ENCODE results near the gene TMEM44. TPM values are rescaled to one million over a fixed set of nuclear protein-coding genes. Genes with fewer than 3 reads are reported as not detected.

The TMEM44 gene
- total and polyA plus RNA-seq, 7 experiments from 2014 or later = 0.33 to 2.6 (median 1.3) TPM

- Mint-ChIP-seq H3K9me3 (peaks cover 0 to 1% (median 0%) of the 10 kb centered on the region in 11 donors), H3K27me3 (no peaks in the 10 kb centered on the region), H3K27ac (no peak overlapping the region), H3K4me1 (peaks cover 9 to 32% (median 28%) of the 10 kb centered on the region in 7 donors), H3K4me3 (no peak overlapping the region), H3K36me3 (peaks cover 5 to 52% (median 41%) of the 10 kb centered on the region in 5 donors)
- ATAC-seq = no peak
- H3K27me3 ChIP-seq (ENCODE audit: control insufficient read depth in 2 of 2, insufficient read depth in 2 of 2, low read length in 2 of 2) = no peaks in the 10 kb centered on the region
- DNase-seq = no peak
- H3K36me3 ChIP-seq (ENCODE audit: control insufficient read depth in 2 of 3, insufficient read depth in 3 of 3, low read length in 3 of 3) = peaks cover 14 to 61% (median 16%) of the 10 kb centered on the region in 3 experiments
- H3K4me3 ChIP-seq (ENCODE audit: low read length) = no peak overlapping the region
- H3K27ac ChIP-seq (ENCODE audit: low read depth, low read length) = no peak overlapping the region
- POLR2A ChIA-PET = interaction anchor here (0.9 kb wide), 1 partner anchor 10 kb away, joined by 3 read pairs; no protein-coding TSS in a partner anchor
- CTCF ChIA-PET = interaction anchor here (0.5 kb wide), 1 partner anchor 11 kb away, joined by 3 read pairs; no protein-coding TSS in a partner anchor
- no peaks in the 10 kb centered on the region for H3K4me1 ChIP-seq (ENCODE audit: control insufficient read depth in 2 of 2, insufficient read depth in 2 of 2, low read length in 2 of 2)
- intact Hi-C loops (cut with micrococcal nuclease) = no loop called here
- no peaks in the 10 kb centered on the region for H3K9me3 ChIP-seq (ENCODE audit: control insufficient read depth in 2 of 3, low read length in 3 of 3)
Observed at GRCh38 chr3:194658477-194659242, 25.4 kb upstream of the TMEM44 start.

- POLR2A ChIA-PET = no interaction called here
- no peaks in the 10 kb centered on the region for H3K27me3 Mint-ChIP-seq
- CTCF ChIA-PET = interaction anchor here (0.7 kb wide), 1 partner anchor 604 kb away, joined by 3 read pairs; no protein-coding TSS in a partner anchor
- DNase-seq = no peak
- H3K27ac Mint-ChIP-seq = no peak overlapping the region
- H3K36me3 Mint-ChIP-seq = peaks cover 9 to 60% (median 47%) of the 10 kb centered on the region in 5 donors
- H3K27ac ChIP-seq (ENCODE audit: low read depth, low read length) = no peak overlapping the region
- H3K4me1 Mint-ChIP-seq = peaks cover 10 to 32% (median 24%) of the 10 kb centered on the region in 7 donors
- peaks cover 14 to 65% (median 22%) of the 10 kb centered on the region in 3 experiments for H3K36me3 ChIP-seq (ENCODE audit: control insufficient read depth in 2 of 3, insufficient read depth in 3 of 3, low read length in 3 of 3)
- H3K4me3 ChIP-seq (ENCODE audit: low read length) = no peak overlapping the region
- no peak for ATAC-seq
- no peak overlapping the region for H3K4me3 Mint-ChIP-seq
- intact Hi-C loops (cut with micrococcal nuclease) = no loop called here
- H3K9me3 ChIP-seq (ENCODE audit: control insufficient read depth in 2 of 3, low read length in 3 of 3) = no peaks in the 10 kb centered on the region
- peaks cover 0 to 1% (median 0%) of the 10 kb centered on the region in 11 donors for H3K9me3 Mint-ChIP-seq
- no peaks in the 10 kb centered on the region for H3K4me1 ChIP-seq (ENCODE audit: control insufficient read depth in 2 of 2, insufficient read depth in 2 of 2, low read length in 2 of 2)
- H3K27me3 ChIP-seq (ENCODE audit: control insufficient read depth in 2 of 2, insufficient read depth in 2 of 2, low read length in 2 of 2) = no peaks in the 10 kb centered on the region
Observed at GRCh38 chr3:194657439-194657838, 24.2 kb upstream of the TMEM44 start.

GRCh38 chr3:194654443-194654842 is 21.2 kb upstream of the TMEM44 start:
- Mint-ChIP-seq H3K4me1 (peaks cover 2 to 21% (median 10%) of the 10 kb centered on the region in 7 donors), H3K36me3 (peaks cover 13 to 77% (median 49%) of the 10 kb centered on the region in 5 donors), H3K27me3 (no peaks in the 10 kb centered on the region), H3K9me3 (peaks cover 0 to 1% (median 0%) of the 10 kb centered on the region in 11 donors), H3K4me3 (peak overlapping the region in 1 of 10 donors; percentile 63), H3K27ac (peak overlapping the region in 2 of 9 donors; percentile 67 to 72)
- H3K36me3 ChIP-seq (ENCODE audit: control insufficient read depth in 2 of 3, insufficient read depth in 3 of 3, low read length in 3 of 3) = peaks cover 25 to 81% (median 40%) of the 10 kb centered on the region in 3 experiments
- ChIA-PET POLR2A (no interaction called here), CTCF (no interaction called here)
- H3K4me3 ChIP-seq (ENCODE audit: low read length) = no peak overlapping the region
- DNase-seq (no peak), ATAC-seq (no peak)
- intact Hi-C loops (cut with micrococcal nuclease) = no loop called here
- H3K9me3 ChIP-seq (ENCODE audit: control insufficient read depth in 2 of 3, low read length in 3 of 3) = no peaks in the 10 kb centered on the region
- no peaks in the 10 kb centered on the region for H3K4me1 ChIP-seq (ENCODE audit: control insufficient read depth in 2 of 2, insufficient read depth in 2 of 2, low read length in 2 of 2)
- H3K27me3 ChIP-seq (ENCODE audit: control insufficient read depth in 2 of 2, insufficient read depth in 2 of 2, low read length in 2 of 2) = no peaks in the 10 kb centered on the region
- H3K27ac ChIP-seq (ENCODE audit: low read depth, low read length) = no peak overlapping the region

- no peaks in the 10 kb centered on the region for H3K27me3 Mint-ChIP-seq
- peaks cover 0 to 5% (median 0%) of the 10 kb centered on the region in 7 donors for H3K4me1 Mint-ChIP-seq
Observed at GRCh38 chr3:194647747-194648146, 14.5 kb upstream of the TMEM44 start.

GRCh38 chr3:194642769-194643168 is 9.6 kb upstream of the TMEM44 start:
- no peak overlapping the region for H3K27ac Mint-ChIP-seq

More at GRCh38 chr3:194647747-194648146, 14.5 kb upstream of the TMEM44 start:
- POLR2A ChIA-PET = interaction anchor here (0.6 kb wide), 1 partner anchor 1767 kb away, joined by 3 read pairs; no protein-coding TSS in a partner anchor
- intact Hi-C loops (cut with micrococcal nuclease) = no loop called here
- no peak overlapping the region for H3K4me3 ChIP-seq (ENCODE audit: low read length)
- peaks cover 26 to 83% (median 32%) of the 10 kb centered on the region in 3 experiments for H3K36me3 ChIP-seq (ENCODE audit: control insufficient read depth in 2 of 3, insufficient read depth in 3 of 3, low read length in 3 of 3)
- H3K4me1 ChIP-seq (ENCODE audit: control insufficient read depth in 2 of 2, insufficient read depth in 2 of 2, low read length in 2 of 2) = no peaks in the 10 kb centered on the region
- H3K27ac Mint-ChIP-seq = no peak overlapping the region
- H3K36me3 Mint-ChIP-seq = peaks cover 17 to 75% (median 42%) of the 10 kb centered on the region in 5 donors
- ATAC-seq = no peak
- DNase-seq = no peak
- CTCF ChIA-PET = no interaction called here
- no peaks in the 10 kb centered on the region for H3K9me3 ChIP-seq (ENCODE audit: control insufficient read depth in 2 of 3, low read length in 3 of 3)
- H3K27me3 ChIP-seq (ENCODE audit: control insufficient read depth in 2 of 2, insufficient read depth in 2 of 2, low read length in 2 of 2) = no peaks in the 10 kb centered on the region
- H3K27ac ChIP-seq (ENCODE audit: low read depth, low read length) = no peak overlapping the region
- no peak overlapping the region for H3K4me3 Mint-ChIP-seq
- H3K9me3 Mint-ChIP-seq = no peaks in the 10 kb centered on the region

GRCh38 chr3:194640829-194641228 is 7.6 kb upstream of the TMEM44 start:
- CTCF ChIA-PET = no interaction called here
- H3K9me3 Mint-ChIP-seq = peaks cover 0 to 2% (median 0%) of the 10 kb centered on the region in 11 donors

More at GRCh38 chr3:194642769-194643168, 9.6 kb upstream of the TMEM44 start:
- Histone ChIP-seq H3K27ac (ENCODE audit: low read depth, low read length) (no peak overlapping the region), H3K9me3 (ENCODE audit: control insufficient read depth in 2 of 3, low read length in 3 of 3) (no peaks in the 10 kb centered on the region), H3K36me3 (ENCODE audit: control insufficient read depth in 2 of 3, insufficient read depth in 3 of 3, low read length in 3 of 3) (peaks cover 13 to 62% (median 17%) of the 10 kb centered on the region in 3 experiments), H3K27me3 (ENCODE audit: control insufficient read depth in 2 of 2, insufficient read depth in 2 of 2, low read length in 2 of 2) (no peaks in the 10 kb centered on the region), H3K4me1 (ENCODE audit: control insufficient read depth in 2 of 2, insufficient read depth in 2 of 2, low read length in 2 of 2) (no peaks in the 10 kb centered on the region), H3K4me3 (ENCODE audit: low read length) (no peak overlapping the region)
- ChIA-PET CTCF (interaction anchor here (0.5 to 0.7 kb wide), 2 partner anchors 49 to 621 kb away, joined by 3 to 6 read pairs; no protein-coding TSS in a partner anchor), POLR2A (interaction anchor here (0.8 kb wide), 1 partner anchor 29 kb away, joined by 3 read pairs; the partner anchor contains the start of gene LSG1)
- no peaks in the 10 kb centered on the region for H3K27me3 Mint-ChIP-seq
- intact Hi-C loops (cut with micrococcal nuclease) = no loop called here
- DNase-seq (no peak), ATAC-seq (no peak)
- no peak overlapping the region for H3K4me3 Mint-ChIP-seq
- peaks cover 3 to 23% (median 9%) of the 10 kb centered on the region in 7 donors for H3K4me1 Mint-ChIP-seq
- peaks cover 0 to 2% (median 0%) of the 10 kb centered on the region in 11 donors for H3K9me3 Mint-ChIP-seq
- peaks cover 17 to 61% (median 26%) of the 10 kb centered on the region in 5 donors for H3K36me3 Mint-ChIP-seq

More at GRCh38 chr3:194640829-194641228, 7.6 kb upstream of the TMEM44 start:
- DNase-seq = peak in 7 of 9 donors; percentile 36 to 63 (median 55)
- Mint-ChIP-seq H3K4me3 (peak overlapping the region in 2 of 10 donors; percentile 9 to 34), H3K27ac (peak overlapping the region in 4 of 9 donors; percentile 36 to 72 (median 54)), H3K27me3 (no peaks in the 10 kb centered on the region), H3K4me1 (peaks cover 5 to 23% (median 15%) of the 10 kb centered on the region in 7 donors), H3K36me3 (peaks cover 16 to 53% (median 24%) of the 10 kb centered on the region in 5 donors)
- POLR2A ChIA-PET = no interaction called here
- Histone ChIP-seq H3K9me3 (ENCODE audit: control insufficient read depth in 2 of 3, low read length in 3 of 3) (no peaks in the 10 kb centered on the region), H3K4me1 (ENCODE audit: control insufficient read depth in 2 of 2, insufficient read depth in 2 of 2, low read length in 2 of 2) (no peaks in the 10 kb centered on the region), H3K4me3 (ENCODE audit: low read length) (no peak overlapping the region), H3K36me3 (ENCODE audit: control insufficient read depth in 2 of 3, insufficient read depth in 3 of 3, low read length in 3 of 3) (peaks cover 9 to 52% (median 13%) of the 10 kb centered on the region in 3 experiments), H3K27me3 (ENCODE audit: control insufficient read depth in 2 of 2, insufficient read depth in 2 of 2, low read length in 2 of 2) (no peaks in the 10 kb centered on the region), H3K27ac (ENCODE audit: low read depth, low read length) (no peak overlapping the region)
- peak; percentile 83 for ATAC-seq
- intact Hi-C loops (cut with micrococcal nuclease) = no loop called here
